Left colon (tissue), 2 donors: Measurements from ENCODE around the gene SCARB2. TPM values are rescaled to one million over a fixed set of nuclear protein-coding genes. Genes with fewer than 3 reads are reported as not detected.
"Not testable (repeated sequence)": the region's sequence is repeated elsewhere in the genome, so short reads cannot be mapped to it uniquely, and the experiment has no call there.

Experiments used
- ATAC-seq: fragments of 200-7000 bp; cut with Tn5 transposase; one replicate; pipeline ENCODE4 v1.9.1; 2020; ENCODE audit warnings: mild to moderate bottlenecking, moderate library complexity
- DNase-seq, 2 donors: peaks; one replicate each; pipeline ENCODE4 v3.0.0-alpha.2; 2020
- intact Hi-C, 2 donors: fragments of 100-400 bp; cut with DNase I in 1 of 2; cut with micrococcal nuclease in 1 of 2; formaldehyde crosslinking; loops; one replicate each; pipeline versions ENCODE4 v1.11.2 to v1.14.0; 2022; cut with DNase I, micrococcal nuclease
- long read RNA-seq: library from polyadenylated mRNA; unstranded; transcript quantifications from one replicate; pipeline ENCODE4 v2.0.0, GENCODE V29; 2021
- total RNA-seq, 2 donors: library from RNA; stranded (reverse); fragmentation: NEBNext Ultra II Directional; extraction: Animal tissue kit (Norgen Biotek cat#: 25700); gene quantifications; one replicate each; pipeline ENCODE4 v1.2.1, GENCODE V29; 2021
- donor health status: DM: no; HTN: no; CAD: no.
- donor health status: DM: yes; HTN: yes; CAD: no.

Gene SCARB2
- total RNA-seq: 100 to 1,000 TPM; 176 to 179 TPM
- long read RNA-seq, full-length matches to known transcripts: 109 of 151 reads
- long read RNA-seq, partial matches to known transcripts: 18 of 151 reads
- long read RNA-seq, other reads (novel, unspliced or antisense): 24 of 151 reads

- intact Hi-C loops: no loop called here
- peak; percentile 87 to 89 for DNase-seq
- peak; percentile 84 for ATAC-seq
Measured at GRCh38 chr4:76213415-76214176, at the start of gene SCARB2. Gene SCARB2 (minus strand): TSS chr4:76213824. CDS start chr4:76213543, 281 bp downstream.

GRCh38 chr4:76260571-76260970 lies 46.9 kb upstream of the SCARB2 start:
- intact Hi-C loops: no loop called here
- ATAC-seq (no peak), DNase-seq (no peak)

- peak; percentile 23 for ATAC-seq
- no peak for DNase-seq
- intact Hi-C loops: no loop called here
Measured at GRCh38 chr4:76257824-76258223, 44.2 kb upstream of the SCARB2 start.

GRCh38 chr4:76256968-76257367 lies 43.3 kb upstream of the SCARB2 start:
- no peak for ATAC-seq
- DNase-seq: no peak
- intact Hi-C loops: no loop called here

GRCh38 chr4:76256032-76256431 lies 42.4 kb upstream of the SCARB2 start:
- DNase-seq: no peak
- intact Hi-C loops: no loop called here
- ATAC-seq: no peak

GRCh38 chr4:76253511-76253910 lies 39.9 kb upstream of the SCARB2 start:
- ATAC-seq (no peak), DNase-seq (no peak)
- intact Hi-C loops: loop anchor here in 1 of 2 donors (5.0 kb wide), 1 partner anchor 76 kb away; no protein-coding TSS in a partner anchor

- no peak for ATAC-seq
- intact Hi-C loops: loop anchor here in 1 of 2 donors (5.0 kb wide), 1 partner anchor 75 kb away; no protein-coding TSS in a partner anchor
Measured at GRCh38 chr4:76252271-76252653, 38.6 kb upstream of the SCARB2 start.

GRCh38 chr4:76251441-76252270 lies 38.0 kb upstream of the SCARB2 start, which contains the start of gene FAM47E:
Gene FAM47E (plus strand): TSS chr4:76251721. CDS start chr4:76251747, 26 bp downstream.
- intact Hi-C loops: loop anchor here in 1 of 2 donors (5.0 kb wide), 1 partner anchor 74 kb away; no protein-coding TSS in a partner anchor
- peak; percentile 85 to 87 for DNase-seq
- peak; percentile 99 for ATAC-seq

More at GRCh38 chr4:76252271-76252653, 38.6 kb upstream of the SCARB2 start:
- no peak for DNase-seq

GRCh38 chr4:76250962-76251361 lies 37.3 kb upstream of the SCARB2 start:
- intact Hi-C loops: loop anchor here in 1 of 2 donors (5.0 kb wide), 1 partner anchor 74 kb away; no protein-coding TSS in a partner anchor
- DNase-seq (peak in 1 of 2 donors; percentile 31), ATAC-seq (peak; percentile 30)

GRCh38 chr4:76246852-76247251 lies 33.2 kb upstream of the SCARB2 start:
- ATAC-seq (no peak), DNase-seq (no peak)
- intact Hi-C loops: no loop called here

GRCh38 chr4:76246025-76246424 lies 32.4 kb upstream of the SCARB2 start:
- DNase-seq: no peak
- intact Hi-C loops: no loop called here
- ATAC-seq: peak; percentile 54

- intact Hi-C loops, ATAC-seq, DNase-seq: not testable (repeated sequence)
Measured at GRCh38 chr4:76243877-76244276, 30.3 kb upstream of the SCARB2 start.

GRCh38 chr4:76240236-76240635 lies 26.6 kb upstream of the SCARB2 start:
- no peak for ATAC-seq
- DNase-seq: no peak
- intact Hi-C loops: no loop called here

- intact Hi-C loops: no loop called here
- ATAC-seq (no peak), DNase-seq (no peak)
Measured at GRCh38 chr4:76238701-76239100, 25.1 kb upstream of the SCARB2 start.

GRCh38 chr4:76238236-76238635 lies 24.6 kb upstream of the SCARB2 start:
- intact Hi-C loops: no loop called here
- ATAC-seq: no peak
- no peak for DNase-seq

- ATAC-seq (peak; percentile 86), DNase-seq (no peak)
- intact Hi-C loops: no loop called here
Measured at GRCh38 chr4:76235915-76236314, 22.3 kb upstream of the SCARB2 start.

- DNase-seq (no peak), ATAC-seq (peak; percentile 2)
- intact Hi-C loops: no loop called here
Measured at GRCh38 chr4:76235407-76235806, 21.8 kb upstream of the SCARB2 start.

- intact Hi-C loops: no loop called here
- ATAC-seq (no peak), DNase-seq (no peak)
Measured at GRCh38 chr4:76234679-76235044, 21.0 kb upstream of the SCARB2 start.

- DNase-seq: peak; percentile 28 to 71
- intact Hi-C loops: no loop called here
- ATAC-seq: no peak
Measured at GRCh38 chr4:76233967-76234678, 20.5 kb upstream of the SCARB2 start.
